ENCODE measurements around the gene PKDCC.

PKDCC gene

DNA sequence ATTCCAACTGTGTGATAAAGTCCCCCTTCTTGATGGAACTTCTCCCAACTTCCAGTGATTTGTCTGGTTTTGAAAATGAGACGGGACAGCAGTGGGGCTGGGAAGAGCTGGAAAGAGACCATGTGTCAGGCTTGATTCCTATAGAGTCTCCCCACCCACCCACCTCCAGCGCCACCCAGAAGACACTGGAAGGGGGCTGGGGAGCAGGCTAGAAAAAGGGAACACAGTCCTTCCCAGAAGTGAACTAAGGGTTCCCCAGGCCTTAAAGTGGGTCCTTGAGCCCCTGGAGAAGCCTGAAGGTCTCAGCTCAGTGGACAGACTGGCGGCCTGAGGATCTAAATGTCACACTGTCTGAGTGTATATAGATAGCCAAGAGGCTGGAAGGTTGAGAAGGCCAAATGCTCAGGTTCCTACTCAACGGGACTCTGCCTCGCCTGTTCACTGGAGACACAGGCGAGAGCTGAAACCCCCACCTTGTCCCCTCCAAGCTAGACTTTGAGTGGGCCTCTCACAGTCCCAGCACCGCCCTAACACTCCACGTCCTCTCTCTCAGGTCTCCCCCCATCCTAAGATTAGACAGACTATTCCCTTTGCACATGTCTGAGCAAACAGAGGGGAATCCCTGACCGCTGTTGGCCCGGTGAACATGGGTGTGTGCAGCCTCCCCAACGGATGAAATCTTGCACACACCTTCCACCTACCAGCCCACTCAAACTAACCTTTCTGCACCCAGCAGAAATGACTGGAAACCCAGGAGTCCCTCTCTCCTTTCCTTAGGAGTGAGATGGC is 1.6 kb downstream of the PKDCC start:
- DNase-seq (ENCODE audit: low read depth in 1 of 2, low spot score in 1 of 2), result no peak

DNA sequence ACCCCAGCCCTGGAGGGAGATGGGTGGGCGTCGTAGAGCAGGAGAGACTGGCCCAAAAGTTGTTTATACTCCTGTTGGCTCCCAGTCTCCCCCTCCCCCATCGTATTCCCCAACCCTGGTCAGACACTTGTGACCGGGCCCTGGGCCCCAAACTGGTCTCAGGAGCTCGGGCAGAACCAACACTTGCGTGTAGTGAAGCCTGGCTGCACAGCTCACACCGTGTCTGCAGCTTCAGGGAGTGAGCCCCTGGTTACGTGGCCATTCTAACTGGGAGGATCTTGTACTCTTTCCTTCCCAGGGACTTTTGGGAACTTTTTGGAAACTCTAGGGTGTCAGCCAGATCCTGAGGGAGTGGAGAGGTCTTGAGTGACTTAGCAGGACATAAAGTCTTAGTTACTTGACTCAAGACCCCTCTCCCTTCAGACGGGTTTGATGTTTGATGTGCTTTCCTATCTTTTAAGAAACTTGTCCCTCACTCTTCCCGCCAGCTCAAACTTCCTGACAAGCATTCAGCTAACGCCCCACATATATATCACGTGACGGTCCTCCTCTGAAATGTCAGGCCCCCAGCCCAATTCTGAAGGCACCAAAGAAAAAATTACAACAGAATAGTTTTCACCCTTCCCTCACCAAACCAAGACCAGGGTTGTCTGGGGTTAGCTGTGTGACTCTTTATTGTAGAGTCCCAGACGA is 2.3 kb downstream of the PKDCC start:
- no peak for DNase-seq (ENCODE audit: low read depth in 1 of 2, low spot score in 1 of 2)

DNA sequence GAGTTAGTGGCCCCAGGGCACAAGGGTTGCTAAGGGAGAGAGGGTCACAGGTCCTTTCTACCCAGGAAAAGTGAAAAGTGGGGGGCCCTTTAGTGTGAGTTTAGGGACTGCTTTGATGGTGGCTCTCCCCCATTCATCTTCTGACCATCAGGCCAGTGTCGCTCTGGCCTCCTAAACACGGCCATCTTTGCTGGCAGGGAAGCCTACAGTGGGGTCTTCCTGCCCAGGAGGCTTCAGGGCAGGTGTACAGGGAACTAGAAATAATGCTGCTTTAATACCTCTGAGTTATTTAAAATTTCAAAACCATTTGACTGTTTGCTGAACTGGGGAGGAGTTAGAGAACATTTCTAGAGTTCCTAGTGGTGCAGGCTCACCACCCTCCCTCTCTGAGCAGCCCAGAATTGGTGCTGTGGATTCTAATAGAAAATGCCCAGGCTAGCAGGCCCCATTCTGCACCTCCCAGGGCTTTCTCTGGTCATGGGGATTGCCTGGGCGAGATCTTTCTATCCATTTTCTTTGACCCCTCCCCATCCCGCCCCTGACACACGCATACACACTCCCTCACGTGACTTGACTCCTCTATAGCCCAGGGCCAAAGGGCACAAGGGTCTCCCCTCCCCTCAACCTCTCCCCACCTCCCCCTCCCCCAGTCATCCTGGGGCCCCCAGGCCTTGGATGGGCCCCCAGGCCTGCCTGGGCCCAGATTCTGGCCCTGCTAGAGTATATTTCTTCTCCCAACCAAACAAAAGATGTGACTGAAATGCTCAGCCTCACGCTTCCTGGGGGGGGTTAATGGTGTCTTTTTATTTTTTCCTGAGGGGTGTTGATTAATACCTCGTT is 3.1 kb downstream of the PKDCC start:
- DNase-seq (ENCODE audit: low read depth in 1 of 2, low spot score in 1 of 2), result no peak

DNA sequence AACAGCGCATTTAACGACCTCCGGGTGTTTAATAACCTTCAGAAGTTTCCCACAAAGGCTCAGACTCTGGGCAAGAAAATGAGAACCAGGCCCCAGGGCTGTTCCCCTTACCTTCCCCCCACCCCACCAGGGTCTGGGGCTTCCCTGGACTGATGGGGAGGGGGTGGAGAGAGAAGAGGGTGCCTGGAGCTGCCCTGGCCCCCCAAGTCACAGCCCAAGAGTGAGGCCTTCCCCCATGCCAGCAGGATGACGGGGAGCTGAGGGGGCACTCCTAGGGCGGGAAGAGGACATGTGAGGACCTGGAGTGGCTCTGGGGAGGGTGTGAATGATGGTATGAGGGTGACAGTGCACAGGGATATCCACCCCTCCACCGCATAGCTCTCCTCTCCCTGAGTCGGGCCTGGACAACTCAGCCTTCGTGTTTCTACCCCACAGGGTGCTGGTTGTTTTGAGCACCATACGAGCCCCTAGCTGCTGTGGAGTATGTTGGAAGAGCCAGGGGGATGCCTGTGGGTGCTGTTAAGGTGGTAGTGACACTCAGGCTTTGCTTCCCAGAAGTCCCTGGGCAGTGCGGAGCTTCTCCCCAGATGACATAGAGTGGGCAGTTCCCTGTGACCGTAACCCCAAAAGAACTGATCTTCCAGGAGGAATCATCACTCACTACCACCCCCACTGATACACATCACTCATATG is 3.9 kb downstream of the PKDCC start:
- DNase-seq (ENCODE audit: low read depth in 1 of 2, low spot score in 1 of 2), result no peak

DNA sequence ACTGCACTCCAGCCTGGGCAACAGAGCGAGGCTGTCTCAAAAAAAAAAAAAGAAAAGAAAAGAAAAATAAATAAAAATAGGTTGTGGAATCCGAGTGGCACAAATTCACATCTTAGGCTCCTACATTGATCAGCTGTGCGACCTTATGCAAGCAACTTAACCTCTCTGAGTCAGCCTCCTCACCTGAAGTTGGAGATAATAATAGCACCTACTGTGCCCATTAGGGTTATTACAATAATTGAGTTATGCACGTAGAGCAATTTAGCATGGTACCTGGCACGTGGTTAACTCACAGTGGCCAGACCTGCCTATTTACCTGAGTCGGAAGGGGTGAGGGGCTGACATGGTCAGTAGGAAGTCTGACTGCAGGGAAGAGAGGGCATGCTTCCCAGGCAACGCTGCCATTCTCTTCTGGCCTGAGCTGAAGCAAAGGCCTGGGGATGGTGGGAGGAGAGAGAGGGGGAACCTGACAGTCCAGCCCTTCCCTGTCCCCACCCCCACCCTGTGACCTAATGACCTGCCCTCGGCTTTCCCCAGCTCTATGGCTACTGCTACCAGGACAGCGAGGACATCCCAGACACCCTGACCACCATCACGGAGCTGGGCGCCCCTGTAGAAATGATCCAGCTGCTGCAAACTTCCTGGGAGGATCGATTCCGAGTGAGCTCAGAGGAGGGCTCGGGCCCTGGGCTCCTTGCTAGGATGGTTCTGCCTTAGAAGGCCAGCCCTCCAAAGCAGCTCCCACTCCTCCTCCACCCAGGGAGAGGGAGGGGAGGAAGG is 5.1 kb downstream of the PKDCC start:
- DNase-seq (ENCODE audit: low read depth in 1 of 2, low spot score in 1 of 2), result no peak

DNA sequence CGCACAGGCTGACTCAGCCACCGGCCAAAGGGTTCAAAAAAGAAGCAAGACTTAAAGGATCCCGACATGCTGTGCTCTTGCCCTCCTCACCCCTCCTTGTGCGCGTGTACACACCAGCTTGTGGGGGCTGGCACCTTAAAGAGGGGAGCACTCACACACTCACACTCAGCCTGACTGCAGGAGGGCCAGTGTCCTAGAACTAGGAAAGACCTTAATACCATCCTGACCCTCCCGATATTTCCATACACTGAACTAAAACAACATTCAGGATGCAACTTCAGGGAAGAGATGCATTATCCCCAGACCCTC is 5.6 kb downstream of the PKDCC start:
- DNase-seq (ENCODE audit: low read depth in 1 of 2, low spot score in 1 of 2), result no peak

DNA sequence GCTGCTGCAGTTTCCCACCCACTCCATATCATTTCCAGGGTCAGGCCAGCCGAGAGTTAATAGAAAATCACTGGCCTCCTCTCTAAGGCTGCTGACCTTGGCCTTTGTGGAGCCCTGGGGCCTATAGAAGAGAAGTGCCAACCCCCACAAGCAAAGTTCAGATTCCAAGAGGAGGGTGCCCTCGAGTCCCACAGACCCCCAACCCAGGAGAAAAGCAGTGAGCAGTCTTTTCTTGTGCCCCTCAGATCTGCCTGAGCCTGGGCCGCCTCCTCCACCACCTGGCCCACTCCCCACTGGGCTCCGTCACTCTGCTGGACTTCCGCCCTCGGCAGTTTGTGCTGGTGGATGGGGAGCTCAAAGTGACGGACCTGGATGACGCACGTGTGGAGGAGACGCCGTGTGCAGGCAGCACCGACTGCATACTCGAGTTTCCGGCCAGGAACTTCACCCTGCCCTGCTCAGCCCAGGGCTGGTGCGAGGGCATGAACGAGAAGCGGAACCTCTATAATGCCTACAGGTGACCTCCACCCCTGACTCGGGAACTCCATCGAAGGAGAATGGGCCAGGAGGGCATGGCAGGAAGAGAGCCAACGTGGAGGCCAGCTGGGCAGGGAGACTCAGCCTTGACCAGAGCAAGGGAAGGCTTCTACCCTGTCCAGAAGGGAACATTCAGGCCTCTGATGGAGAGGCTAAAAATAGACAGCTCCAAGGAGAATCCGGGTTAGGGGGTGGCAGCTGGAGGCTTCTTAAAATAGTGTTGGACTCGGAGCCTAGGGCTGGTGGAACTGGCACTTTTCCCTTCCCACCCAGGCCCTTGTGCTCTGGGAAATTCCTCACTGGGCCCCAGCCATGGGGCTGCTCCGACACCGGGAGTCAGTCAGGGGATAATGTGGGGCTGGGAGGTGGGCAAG is 6.2 kb downstream of the PKDCC start:
- DNase-seq (ENCODE audit: low read depth in 1 of 2, low spot score in 1 of 2), result no peak

DNA sequence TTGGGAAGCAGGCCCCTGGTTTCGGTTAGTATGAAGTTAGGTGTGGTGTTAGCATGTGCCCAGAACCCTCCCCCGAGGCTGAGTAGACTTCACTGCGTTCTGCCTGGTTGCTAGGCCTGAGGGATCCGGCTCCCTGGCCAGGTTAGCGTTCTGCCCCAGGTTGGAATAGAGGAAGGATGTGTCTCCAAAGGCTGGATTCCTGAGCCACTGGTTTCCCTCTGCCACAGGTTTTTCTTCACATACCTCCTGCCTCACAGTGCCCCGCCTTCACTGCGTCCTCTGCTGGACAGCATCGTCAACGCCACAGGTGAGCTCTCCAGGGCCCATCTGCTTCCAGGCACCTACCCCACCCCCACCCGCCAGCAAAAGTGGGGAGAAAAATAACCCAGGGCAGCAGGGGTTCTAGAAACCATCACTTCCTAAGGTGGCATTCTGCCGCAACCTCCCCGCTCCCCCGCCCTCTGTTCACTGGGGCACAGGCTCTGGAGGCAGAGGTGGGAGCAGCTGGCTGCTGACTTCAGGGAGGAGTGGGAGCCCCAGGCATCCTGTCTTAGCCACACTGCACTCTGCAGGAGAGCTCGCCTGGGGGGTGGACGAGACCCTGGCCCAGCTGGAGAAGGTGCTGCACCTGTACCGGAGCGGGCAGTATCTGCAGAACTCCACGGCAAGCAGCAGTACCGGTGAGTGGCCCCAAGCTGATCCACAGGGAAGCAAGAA is 7.1 kb downstream of the PKDCC start:
- no peak for DNase-seq (ENCODE audit: low read depth in 1 of 2, low spot score in 1 of 2)

DNA sequence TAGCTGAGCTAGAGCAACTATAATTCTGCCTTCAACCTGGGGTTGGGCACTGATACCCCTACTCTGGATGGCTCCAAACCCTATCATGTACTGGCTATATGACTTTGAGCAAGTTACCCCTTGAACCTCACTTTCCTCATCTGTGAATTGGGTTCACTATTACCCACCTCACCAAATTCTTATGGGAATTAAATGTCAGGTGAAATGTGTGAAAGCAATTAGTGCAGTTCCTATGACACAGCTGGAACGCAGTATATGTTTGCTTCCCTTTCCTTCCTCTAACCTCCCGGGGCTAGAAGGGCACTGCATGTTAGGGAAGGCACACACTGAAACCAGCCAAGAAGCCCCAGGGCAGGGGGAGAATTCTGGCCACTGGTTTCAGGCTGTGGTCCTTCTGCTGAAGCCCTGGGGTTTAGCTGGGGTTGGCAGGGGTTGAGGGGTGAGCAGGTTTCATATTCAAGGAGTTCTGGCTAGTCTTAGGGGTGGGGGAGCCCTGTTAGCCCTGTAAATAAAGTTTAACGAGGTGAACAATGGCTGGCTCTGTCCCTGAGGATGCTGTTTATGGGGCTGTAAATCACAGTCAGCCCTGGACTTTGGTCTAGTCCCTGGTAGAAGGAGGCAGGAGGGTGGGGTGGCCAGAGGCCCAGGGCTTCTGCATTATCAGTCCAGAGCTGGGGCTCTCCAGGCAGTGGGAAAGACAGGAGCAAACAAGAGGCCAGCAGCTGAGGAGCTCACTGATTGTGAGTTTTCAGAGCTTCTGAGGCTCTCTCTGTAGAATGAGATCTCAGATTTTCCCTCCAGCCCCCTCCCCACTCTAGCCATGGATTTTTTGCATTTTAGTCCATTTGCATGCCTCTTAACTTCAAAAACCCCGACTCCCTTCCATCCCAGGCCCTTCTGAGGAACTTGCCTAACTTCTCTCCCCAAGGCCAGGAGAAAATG is 8.0 kb downstream of the PKDCC start:
- DNase-seq (ENCODE audit: low read depth in 1 of 2, low spot score in 1 of 2), result no peak

DNA sequence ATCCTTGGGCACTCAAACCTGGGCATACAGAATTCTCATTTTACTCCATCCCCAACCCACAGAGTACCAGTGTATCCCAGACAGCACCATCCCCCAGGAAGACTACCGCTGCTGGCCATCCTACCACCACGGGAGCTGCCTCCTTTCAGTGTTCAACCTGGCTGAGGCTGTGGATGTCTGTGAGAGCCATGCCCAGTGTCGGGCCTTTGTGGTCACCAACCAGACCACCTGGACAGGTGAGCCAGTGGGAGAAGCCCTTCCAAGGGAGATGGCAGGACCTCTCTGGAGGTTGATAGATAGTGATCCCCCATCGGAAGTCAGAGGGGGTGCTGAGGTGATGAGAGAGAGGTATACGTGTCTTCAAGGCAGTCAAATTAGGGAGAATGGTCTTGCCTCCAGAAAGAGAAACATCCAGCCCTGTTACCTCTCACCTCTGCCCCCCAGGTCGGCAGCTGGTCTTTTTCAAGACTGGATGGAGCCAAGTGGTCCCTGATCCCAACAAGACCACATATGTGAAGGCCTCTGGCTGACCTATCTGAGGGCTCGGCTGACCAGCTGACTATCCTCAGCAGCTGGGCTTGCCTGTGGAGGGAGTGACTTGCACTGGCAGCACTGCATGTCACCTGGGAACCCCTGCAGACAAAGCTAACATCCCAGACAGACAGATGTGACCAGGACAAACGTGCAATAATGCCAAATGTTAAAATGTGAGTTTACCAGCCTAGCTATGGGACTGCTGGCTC is 9.5 kb downstream of the PKDCC start:
- DNase-seq (ENCODE audit: low read depth in 1 of 2, low spot score in 1 of 2), result no peak

DNA sequence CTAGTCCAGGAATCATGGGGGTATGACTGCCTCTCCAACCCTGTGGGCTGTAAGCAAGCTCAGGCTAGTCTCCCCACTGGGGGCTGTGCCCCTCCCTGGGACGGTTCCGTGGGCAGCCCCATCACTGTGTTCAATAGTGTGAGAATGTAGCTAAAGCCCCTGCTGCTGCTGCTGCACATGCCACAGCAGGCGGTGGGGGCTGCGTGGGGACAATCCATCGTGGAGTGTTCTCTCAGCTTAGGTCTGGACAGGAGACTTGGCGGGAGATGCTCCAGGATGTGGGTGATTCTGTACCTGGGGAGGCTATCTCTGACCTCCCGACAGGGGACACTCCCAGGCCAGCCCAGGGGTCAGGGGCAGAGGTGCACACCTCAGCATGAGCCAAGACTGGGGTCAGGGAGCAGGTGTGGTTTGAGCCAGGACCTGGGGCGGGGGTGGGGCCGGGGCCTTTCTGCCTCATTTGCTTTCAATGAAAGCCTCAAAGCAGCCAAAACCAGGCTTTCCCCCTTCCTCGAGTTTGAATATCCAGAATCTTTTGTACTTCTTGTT is 10.2 kb downstream of the PKDCC start:
- DNase-seq (ENCODE audit: low read depth in 1 of 2, low spot score in 1 of 2), result no peak

DNA sequence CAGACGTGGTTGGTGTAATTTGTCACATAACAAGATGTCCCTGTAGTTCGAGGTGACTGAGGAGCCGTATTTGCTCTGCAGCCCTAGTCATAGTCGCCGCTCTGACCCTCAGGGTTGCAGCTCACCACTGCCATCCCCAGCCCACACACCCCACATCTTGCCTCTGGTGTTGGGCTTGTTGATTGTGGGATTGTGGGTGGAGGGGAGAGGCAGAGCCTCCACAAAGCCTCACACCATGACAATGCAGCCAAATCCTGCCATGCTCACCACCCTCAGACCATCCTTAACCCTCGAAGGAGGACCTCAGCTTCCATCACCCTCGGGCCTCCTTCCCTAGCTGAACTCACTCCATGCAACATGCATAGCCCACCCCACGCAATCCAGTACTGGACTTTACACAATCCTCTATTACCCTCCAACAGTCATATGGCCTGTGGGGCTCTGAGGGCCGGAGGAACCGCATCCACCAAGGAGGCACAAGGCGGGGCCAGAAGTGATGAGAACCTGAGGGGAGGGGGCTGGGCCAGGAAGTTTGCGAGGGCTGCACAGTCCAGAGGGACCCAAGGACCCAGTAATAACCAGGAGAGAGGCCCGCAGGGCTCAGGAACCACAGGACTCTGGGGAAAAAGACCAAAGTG is 11.6 kb downstream of the PKDCC start:
- DNase-seq (ENCODE audit: low read depth in 1 of 2, low spot score in 1 of 2), result no peak

DNA sequence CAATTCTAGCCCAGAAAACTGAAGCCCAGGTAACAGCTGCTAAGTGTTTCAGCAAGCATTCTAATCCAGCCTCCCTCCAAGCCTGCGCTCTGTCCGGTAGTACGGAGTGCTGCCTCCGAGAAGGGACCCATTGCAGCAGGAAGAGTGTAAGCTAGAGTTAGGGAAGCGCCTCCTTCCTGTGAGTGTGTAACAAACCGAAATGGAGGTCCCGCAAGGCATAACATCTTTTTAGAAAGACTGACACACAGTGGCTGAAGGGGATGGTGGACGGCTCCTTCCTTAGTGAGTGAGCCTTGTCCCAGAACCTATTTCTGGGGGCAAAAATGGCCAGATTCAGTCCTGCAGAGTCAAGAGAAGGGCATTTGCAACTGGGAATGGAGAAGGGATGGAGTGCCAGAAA is 12.2 kb downstream of the PKDCC start:
- no peak for DNase-seq (ENCODE audit: low read depth in 1 of 2, low spot score in 1 of 2)

DNA sequence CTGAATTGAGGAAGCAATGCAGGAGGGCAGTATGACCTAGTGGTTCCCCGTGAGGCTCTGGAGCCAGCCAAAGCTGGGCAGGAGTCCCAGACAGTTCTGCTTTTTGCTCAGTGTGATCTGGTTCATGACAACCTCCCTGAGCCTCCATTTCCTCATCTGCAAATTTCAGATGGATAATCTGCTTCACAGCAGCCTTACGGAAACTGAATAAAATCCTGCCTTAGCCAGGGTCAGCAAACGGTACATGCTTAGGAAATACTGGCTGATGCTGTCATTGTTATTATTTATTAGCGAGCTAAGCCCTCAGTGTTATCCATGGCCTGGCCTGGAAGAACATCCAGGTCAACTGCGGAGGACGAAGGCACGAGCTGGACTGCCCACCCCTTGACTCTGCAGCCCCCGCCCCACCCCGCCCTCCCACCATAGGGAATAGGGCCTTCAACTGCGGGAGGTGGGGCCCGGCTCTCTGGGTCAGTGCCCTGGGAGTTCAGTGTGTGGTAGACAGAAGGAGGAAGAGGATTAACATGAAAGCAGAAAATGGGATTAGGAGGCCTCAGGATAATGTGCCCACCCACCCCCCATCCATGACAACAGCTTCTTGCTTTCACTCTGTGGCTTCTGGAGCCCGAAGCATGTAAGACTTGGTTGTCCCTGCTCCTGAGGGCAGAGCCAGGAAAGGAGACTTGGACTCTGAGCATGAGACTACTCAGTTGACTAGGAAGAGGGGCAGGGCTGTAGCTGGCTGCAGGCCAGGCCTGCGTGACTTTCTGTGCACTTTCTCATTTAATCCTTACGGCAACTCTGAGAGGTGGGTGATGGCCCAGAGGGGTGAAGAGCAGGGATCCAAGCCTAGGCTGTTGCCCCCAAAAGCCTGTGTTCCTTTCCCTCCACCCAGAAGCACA is 13.1 kb downstream of the PKDCC start:
- DNase-seq (ENCODE audit: low read depth in 1 of 2, low spot score in 1 of 2), result no peak

DNA sequence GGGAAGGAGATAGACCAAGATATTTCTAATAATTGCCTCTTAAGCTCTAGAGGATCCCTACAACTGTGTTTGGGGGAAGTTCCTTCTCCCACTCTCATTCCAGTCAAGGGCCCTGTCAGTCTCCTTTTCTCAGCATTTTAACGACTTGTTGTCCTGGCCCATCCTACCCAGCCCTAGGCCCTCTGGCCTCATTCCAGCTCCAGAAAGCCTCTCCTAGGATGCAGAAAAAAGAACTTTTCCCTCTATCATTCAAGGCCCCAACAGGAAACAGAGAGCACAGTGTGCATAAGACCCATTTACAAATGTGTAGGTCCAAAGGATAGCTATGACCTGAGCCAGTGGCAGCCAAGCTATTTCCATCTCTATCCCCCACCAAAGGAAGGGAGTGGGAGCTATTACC is 14.0 kb downstream of the PKDCC start:
- DNase-seq (ENCODE audit: low read depth in 1 of 2, low spot score in 1 of 2), result no peak

Measured in activated CD4-positive, alpha-beta T cell treated with anti-CD3 and anti-CD28 coated beads, Interleukin-2, amount 50 U/mL, for 24 hours (primary cell).